ELF-1 (cell line): ENCODE measurements around the gene TBX1.
"Not testable (repeated sequence)": the region's sequence is repeated elsewhere in the genome, so short reads cannot be mapped to it uniquely, and the experiment has no call there.

Experiments used
- DNase-seq: peaks from one replicate; pipeline ENCODE4 v3.0.0-alpha.2; 2016; ENCODE audit warnings: low read depth, low spot score

Gene TBX1

DNA sequence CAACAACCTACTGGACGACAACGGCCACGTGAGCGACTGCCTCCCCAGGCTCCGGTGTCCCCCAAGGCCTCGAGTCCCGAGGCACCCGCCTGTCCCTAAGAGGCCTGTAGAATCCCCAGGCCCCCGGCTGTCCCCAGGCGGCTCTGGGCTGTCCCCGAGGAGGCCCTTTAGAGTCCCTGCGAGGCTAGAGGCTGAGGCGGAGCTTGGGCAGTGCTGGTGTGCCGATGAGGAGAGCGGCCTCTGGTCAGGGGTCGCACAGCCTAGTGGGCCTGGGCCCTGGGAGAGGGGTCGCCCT is 3.7 kb downstream of the TBX1 start:
- DNase-seq = no peak

DNA sequence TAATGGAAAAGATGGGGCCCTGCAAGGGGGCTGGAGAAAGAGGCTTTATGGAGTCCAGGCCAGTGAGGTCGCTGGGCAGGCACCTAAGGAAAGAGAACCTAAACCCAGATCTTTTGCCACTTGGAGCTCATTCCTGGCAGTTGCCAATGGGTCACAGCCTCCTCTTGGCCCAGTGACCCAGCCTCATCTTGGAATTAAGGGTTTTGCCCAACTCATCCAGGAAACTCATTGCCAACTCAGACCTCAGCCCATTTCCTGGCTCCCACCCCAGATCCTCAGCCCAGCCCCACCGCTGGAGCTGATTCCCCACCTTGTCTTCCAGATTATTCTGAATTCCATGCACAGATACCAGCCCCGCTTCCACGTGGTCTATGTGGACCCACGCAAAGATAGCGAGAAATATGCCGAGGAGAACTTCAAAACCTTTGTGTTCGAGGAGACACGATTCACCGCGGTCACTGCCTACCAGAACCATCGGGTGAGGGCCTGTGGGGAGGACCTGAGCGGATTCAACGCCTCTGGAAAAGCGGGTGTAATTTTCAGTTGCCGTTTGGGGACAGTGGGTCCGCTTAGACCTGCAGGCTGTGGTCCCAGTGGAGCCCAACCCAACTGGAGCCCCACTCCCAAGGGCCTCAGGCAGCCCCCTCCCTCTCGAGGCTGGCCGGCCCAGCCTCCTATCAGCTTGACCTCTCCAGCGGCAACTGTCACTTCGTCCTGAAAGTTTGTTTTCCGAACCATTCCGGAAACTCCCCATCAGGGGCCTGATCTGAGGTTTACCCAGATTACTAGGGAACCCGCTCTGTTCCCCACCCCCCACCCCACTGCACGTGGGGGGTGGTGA is 4.3 kb downstream of the TBX1 start:
- DNase-seq = no peak

DNA sequence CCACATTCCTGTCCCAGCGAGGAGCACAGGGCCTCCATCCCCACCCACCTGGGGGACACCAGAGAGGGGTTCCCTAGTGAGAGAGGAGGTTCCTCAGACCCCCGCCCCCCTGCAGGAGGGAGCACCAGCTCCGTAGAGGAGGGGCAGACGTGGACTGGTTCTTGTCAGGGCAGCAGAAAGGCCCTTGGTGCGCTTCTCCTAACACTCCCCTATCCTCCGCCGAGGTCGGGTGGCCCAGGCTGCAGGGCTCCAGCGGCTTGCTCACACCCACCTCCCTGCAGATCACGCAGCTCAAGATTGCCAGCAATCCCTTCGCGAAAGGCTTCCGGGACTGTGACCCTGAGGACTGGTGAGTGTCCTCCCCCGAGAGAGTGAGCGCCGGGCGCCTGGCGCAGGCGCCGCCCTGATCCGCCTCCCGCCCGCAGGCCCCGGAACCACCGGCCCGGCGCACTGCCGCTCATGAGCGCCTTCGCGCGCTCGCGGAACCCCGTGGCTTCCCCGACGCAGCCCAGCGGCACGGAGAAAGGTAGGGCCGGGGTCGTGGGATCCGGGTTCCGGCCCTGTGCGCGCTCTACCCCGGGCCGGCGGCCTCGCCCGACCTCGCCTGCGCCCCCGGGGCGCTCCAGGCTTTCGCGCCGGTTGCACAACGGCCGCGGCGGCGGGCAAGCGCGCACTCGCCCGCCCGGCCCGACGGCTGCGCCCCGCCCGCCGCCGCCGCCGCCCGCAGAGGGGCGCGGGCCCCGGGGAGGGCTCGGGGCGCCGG is 5.1 kb downstream of the TBX1 start:
- DNase-seq = no peak

DNA sequence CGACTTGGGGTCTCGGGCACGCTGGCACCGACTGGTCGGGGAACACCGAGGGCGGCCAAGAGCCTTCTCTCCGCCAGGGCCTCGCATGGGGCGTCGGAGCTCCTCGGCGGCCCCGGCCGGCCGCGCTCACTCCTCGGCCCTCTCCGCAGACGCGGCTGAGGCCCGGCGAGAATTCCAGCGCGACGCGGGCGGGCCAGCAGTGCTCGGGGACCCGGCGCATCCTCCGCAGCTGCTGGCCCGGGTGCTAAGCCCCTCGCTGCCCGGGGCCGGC is 5.6 kb downstream of the TBX1 start:
- no peak for DNase-seq

DNA sequence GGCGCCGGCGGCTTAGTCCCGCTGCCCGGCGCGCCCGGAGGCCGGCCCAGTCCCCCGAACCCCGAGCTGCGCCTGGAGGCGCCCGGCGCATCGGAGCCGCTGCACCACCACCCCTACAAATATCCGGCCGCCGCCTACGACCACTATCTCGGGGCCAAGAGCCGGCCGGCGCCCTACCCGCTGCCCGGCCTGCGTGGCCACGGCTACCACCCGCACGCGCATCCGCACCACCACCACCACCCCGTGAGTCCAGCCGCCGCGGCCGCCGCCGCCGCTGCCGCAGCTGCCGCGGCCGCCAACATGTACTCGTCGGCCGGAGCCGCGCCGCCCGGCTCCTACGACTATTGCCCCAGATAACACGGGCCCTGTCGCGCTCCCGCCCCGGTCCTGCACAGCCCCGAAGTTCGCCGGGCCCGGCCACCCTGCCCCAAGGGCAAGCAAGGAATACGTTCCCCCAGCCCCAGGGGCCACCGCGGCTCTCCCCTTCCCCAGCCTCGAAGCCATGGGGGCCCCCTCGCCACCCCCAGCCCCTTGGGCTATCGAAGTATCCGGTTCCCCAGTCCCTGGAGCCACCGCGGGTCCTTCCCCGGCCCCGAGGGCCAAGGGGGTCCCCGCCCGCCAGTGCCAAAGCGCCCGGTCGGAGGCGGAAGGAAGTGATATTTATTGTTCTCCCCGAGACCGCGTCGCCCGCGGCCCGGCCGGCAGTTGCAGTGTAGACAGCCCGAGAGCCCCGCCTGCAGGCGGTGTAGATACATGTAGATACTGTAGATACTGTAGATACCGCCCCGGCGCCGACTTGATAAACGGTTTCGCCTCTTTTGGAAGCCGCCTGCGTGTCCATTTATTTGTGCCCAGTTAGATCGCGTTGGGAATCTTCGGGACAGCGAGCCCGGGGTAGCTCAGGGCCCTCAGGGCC is 6.2 kb downstream of the TBX1 start:
- peak; percentile 62 for DNase-seq

DNA sequence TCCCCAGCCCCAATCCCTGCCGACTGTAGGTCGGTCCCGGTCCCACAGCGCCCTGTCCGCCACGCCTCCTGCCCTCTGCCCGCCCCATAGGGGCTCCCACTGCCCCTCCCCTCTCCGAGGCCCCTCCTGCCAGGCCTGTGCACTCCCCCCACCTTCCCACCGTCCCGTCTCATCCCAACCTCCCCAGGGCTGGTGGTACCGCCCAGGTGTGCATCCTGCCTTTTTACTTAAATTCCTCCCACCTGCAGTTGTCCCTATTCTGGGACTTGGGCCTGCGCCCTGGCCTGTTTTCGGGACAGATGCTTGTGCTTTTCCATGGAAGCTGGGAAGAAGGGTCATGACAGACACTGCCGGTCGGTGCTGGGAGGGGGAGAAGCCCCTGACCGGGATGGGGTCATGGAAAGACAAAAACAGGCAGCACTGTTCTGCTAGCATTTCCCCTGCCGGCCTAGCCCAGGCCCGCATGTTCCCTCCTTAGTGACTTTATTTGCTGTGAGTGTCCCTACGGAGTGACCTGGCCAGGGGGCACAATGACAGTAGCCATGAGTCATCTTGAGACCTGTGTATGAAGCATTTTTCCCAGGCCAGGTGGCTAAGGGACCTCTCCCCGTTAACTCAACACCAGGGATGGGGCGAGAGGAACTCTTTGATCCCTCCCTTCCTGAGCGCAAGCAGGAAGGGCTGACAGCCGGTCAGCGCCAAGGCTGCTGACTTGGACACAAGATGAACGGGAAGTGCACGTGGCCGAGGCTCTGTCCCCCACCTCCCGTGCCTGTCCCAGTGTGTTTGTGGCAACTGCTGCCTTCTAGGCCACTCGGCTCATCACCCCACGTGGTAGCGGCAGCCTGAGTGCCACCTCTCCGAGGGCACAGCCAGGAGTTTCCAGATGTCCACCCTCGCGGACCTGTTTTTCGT is 7.1 kb downstream of the TBX1 start:
- DNase-seq = no peak

DNA sequence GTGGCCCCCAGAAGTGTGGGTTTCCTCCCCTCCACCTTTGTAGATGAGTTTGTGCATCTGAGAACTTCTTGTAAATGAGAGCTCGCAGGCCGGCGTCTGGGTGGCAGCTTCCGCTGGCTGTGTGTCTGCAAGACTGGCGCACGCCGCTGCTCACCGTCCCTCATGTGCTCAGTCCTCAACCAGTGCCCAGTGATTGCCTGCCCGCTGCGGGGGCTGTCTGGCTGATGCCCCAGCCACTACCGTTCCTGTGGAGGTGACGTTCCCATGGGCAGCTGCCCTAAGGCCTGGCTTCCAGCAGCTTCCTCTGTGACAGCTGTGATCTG is 8.8 kb downstream of the TBX1 start:
- no peak for DNase-seq

DNA sequence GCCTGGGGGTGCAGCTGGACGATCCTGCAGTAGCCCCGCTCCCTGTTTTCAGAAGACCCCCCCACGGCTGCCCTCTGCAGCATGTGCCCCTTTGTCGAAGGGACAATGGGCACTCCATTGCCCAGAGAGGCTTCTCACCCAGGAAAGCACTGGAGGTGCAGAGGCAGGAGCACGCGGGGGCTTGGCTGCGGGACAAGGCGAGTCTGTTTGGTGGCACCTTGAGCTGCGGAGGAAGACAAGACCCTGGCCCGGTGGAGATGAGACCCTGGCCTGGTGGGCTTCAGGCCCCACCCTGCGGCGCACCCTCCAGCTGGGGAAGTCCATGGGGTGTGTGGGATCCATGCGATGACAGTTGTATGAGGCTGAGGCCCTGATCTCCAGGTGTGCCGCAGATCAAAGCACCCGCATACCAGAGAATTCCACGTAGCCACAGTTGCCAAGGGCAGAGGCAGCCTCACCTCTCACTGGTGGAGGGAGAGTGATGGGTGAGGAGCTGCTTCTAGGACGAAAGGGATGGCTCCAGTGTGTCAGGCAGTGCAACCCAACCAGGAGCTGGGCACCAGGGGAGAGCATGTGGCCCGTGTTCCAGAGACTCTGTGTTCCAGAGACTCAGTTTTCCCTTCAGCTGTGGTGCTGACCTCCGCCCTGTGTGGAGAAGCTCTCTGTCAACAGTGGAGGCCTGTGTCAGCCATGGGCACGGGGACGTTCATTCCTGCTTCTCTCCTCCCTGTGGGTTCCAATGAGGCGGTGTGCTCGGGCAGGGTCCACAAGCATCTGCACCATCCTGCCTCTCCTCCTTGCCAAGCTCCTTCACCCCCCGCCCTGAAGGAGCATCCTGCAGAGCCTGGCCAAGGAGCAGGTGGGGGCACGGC is 10.0 kb downstream of the TBX1 start:
- no peak for DNase-seq

DNA sequence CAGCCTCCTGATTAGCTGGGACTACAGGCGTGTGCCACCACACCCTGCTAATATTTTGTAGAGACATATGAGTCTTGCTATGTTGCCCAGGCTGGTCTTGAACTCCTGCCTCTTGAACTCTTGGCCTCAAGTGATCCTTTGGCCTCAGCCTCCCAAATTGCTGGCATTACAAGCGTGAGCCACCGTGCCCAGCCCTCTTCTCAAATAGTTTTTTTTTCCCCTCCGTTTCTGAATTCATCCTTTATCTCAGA is 11.8 kb downstream of the TBX1 start:
- DNase-seq = no peak

DNA sequence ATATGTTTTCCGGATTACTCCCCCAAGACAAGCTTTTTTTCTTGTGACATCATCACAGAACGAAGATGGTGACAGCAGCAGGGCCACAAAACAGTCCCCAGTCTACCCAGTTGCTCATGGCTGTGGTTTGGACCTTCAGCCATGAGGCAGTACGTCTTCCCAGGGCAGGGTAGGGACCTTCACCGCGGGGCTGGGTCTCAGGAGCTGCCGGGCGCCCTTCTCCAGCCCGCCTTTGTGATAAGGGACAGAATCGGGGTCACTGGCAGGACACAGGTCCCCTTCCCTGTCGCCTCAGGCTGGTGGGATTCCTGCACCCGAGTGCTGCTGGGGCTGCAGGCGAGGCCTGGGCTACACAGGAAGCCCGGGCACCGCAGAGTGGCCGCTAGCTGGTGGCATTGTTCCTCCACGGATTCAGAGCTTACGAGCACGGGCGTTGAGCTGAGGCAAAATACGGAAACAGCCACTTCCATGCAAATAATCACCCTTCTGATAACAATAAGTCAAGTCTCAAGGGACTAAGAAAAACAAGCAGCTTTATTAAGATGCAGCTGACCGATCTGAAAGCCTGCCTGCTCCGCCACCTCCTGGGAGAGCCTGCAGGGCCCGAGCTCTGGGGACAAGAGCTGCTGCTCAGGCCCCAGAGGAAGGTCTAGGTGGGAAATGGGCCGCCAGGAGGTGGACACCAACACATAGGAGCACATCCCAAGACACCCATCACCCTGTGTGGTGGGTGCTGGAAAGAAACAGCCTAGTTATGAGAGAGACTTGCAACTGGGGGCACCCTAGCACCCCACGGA is 12.3 kb downstream of the TBX1 start:
- DNase-seq = no peak

DNA sequence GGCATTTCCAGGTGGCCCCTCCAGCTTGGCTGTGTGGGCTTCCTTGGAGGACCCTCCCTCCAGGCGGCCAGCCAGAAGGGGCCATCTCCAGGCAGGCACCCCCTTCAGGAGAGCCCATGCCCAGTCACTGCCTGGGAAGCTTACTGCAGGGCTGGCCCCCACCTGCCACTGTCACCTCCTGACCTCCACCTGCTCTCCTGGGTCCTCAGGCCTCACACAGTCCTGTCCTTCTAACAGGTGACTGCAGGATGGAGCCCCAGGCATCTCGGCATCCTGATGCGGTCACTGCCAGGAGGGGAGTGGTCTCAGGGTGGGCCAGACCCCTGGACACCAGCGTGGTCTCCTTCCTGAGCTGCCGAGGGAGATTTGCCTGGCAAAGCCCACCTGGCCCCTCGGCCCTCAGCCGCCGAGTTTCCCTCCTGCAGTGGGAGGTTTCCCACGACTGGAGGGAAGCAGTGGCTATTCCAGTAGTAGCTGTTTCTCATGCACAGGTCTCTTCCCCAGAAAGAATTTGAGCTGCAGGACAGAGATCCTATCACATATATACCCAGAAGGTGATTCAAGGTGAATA is 13.0 kb downstream of the TBX1 start:
- DNase-seq = no peak

DNA sequence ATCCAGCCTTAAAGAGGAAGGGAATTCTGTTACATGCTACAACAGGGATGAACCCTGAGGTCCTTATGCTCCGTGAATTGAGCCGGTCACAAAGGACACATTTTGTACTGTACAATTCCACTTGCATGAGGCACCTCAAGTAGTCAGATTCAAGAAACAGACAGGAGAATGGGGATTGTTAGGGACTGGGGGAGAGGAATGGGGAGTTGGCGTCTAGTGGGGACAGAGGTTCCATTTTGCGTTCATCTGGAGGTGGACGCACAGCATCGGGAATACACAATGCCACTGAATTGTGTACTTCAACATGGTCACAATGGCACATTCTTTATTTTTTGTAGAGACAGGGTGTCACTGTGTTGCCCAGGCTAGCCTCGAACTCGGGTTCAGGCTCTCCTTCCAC is 14.1 kb downstream of the TBX1 start:
- no peak for DNase-seq

DNA sequence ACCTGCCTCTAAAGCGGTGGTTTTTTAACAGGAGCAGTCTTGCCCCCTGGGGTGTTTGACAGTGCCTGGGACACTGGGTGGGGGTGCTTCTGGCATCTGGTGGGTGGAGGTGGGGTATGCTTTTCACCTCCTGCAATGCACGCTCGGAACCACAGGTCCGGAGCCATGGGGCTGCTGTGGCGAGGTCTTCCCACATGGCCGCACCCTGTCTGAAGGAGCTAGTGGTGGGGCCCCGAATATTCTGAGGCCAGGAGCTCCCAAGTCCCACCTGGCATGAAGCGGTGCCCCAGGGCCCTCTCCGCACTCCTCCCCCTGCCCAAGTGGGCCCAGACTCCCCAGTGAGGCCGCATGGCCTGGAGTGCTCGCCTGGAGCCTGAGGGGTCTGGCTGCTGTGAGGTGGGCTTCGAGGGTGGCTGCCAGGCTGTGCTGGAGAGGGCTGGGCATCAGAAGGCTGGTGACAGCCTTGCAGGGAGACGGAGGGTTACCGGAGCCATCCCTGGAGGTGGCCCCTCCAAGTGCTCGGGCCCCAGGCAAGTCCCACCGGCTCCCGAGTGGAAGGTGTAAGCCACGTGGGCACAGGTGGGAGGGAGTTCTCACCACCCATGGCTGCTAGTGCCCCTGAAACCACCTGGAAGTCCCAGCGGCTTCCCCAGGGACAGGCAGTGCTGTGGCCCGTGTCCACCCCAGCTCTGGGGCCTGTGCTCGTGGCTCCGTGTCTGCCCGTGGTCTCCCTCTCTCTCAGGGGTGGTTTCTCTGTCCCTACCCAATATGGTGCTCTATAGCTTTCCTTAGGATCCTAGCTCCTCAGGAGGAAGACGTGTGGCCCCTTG is 15.1 kb downstream of the TBX1 start:
- no peak for DNase-seq

DNA sequence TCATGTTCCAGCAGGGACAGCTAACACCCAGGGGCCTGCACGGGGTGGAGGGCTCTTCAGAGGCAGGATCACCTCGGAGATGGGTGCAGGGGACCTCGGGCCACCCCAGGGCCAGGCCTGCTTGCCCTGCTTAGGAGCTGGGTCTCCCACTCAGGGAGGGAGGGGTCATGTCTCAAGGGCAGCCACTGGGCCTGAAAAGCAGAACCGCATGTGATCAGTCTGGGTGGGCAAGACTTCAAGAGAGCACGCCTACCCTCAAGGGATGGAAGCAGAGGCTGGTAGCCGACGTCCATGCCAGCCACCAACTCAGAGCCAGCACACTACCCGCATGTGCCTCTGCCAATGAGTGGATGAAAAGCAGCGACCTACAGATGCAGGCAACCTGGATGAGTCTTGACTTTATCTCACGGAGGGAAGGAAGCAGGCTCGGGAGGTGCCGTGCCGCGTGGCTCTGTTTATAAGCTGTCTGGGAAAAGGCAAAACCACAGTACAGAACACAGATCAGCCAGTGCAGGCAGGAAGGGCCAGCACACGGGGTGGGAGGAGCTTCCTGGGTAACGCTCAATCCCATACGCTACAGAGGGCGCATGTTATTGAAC is 16.0 kb downstream of the TBX1 start:
- DNase-seq = no peak

DNA sequence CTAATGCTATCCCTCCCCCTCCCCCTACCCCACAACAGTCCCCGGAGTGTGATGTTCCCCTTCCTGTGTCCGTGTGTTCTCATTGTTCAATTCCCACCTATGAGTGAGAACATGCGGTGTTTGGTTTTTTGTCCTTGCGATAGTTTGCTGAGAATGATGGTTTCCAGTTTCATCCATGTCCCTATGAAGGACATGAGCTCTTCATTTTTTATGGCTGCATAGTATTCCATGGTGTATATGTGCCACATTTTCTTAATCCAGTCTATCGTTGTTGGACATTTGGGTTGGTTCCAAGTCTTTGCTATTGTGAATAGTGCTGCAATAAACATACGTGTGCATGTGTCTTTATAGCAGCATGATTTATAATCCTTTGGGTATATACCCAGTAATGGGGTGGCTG is 16.6 kb downstream of the TBX1 start:
- not testable (repeated sequence) for DNase-seq

DNA sequence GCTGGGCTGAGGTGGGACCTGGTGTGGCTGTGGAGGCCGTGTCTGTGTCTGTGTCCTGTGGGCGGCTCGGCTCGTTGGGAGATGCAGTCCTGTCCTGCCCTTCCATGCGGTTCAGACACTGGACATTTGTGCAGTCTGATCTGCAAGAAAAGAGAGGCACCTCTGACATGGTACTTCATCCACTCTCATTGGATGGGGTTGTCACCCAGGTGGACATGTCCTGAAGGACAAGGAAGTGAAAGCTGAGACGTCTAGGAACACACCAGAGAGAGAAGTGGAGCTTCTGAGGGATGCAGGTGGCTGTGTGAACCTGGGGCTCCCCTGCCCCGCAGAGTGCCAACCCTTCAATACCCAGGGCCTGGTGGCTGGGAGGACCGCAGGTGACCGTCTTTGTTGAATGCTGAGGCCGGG is 18.4 kb downstream of the TBX1 start:
- DNase-seq = no peak

DNA sequence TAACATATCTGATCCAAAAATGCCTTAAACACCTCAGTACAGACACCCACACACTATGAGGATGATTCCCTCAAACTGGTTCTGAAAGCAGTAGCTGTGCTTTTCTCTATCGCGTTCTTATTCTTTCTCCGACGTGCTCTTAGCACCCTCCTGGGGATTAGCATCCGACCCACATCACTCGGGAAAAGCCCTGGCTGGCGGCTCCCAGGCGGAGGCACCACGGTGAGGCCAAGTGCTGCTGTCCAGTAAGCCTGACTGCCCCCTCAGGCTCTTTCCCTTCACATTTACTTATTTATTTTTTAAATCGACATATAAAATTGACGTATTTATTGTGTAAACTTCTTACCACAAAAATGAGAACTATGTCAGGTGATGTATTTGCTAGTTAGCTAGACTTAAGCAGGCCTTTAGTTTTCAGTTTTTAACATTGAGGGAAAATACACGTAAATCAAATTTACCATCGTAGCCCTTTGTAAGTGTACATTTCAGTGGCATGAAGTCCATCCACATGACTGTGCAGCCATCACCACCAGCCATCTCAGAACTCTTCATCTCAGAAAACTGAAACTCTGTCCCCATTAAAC is 19.2 kb downstream of the TBX1 start:
- DNase-seq = no peak

DNA sequence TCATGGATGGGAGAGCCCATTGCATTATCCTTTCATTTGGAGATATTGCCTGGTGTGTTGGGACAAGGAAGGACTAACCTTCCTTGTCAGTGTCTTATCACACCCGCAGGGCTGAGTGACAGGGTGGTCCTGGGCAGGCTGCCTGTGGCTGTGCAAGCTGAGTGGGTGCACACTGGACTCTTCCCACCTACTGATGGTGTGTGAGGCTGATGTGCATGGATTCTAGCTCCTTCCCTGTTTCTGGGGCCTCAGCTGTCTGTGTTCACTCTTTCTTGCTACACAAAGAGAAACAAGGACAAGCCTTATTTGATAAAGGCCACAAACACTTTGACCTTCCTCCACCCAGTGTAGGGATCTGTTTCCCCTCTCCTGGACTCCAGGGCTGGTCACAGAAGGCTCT is 22.0 kb downstream of the TBX1 start:
- DNase-seq = no peak
